ENCODE measurements around the gene PLB1.

PLB1 gene

GRCh38 chr2:28626376-28626775 lies 130.5 kb downstream of the PLB1 start:
- no peak for DNase-seq (ENCODE audit: low read depth, low spot score)

GRCh38 chr2:28626891-28627421 lies 131.1 kb downstream of the PLB1 start:
- no peak for DNase-seq (ENCODE audit: low read depth, low spot score)

GRCh38 chr2:28627722-28628480 lies 132.0 kb downstream of the PLB1 start:
- DNase-seq (ENCODE audit: low read depth, low spot score): no peak

GRCh38 chr2:28628506-28628905 lies 132.6 kb downstream of the PLB1 start:
- no peak for DNase-seq (ENCODE audit: low read depth, low spot score)

- no peak for DNase-seq (ENCODE audit: low read depth, low spot score)
These were observed 133.1 kb downstream of the PLB1 start for GRCh38 chr2:28628987-28629386.

GRCh38 chr2:28629910-28630309 lies 134.1 kb downstream of the PLB1 start:
- DNase-seq (ENCODE audit: low read depth, low spot score): no peak

- no peak for DNase-seq (ENCODE audit: low read depth, low spot score)
These were observed 134.5 kb downstream of the PLB1 start for GRCh38 chr2:28630341-28630740.

GRCh38 chr2:28631514-28632206 lies 135.8 kb downstream of the PLB1 start:
- no peak for DNase-seq (ENCODE audit: low read depth, low spot score)

- DNase-seq (ENCODE audit: low read depth, low spot score): no peak
These were observed 136.9 kb downstream of the PLB1 start for GRCh38 chr2:28632791-28633190.

- DNase-seq (ENCODE audit: low read depth, low spot score): no peak
These were observed 137.3 kb downstream of the PLB1 start for GRCh38 chr2:28633204-28633603.

- DNase-seq (ENCODE audit: low read depth, low spot score): no peak
These were observed 137.9 kb downstream of the PLB1 start for GRCh38 chr2:28633746-28634145.

GRCh38 chr2:28635191-28635611 lies 139.3 kb downstream of the PLB1 start:
- DNase-seq (ENCODE audit: low read depth, low spot score): no peak

GRCh38 chr2:28636491-28636890 lies 140.6 kb downstream of the PLB1 start:
- DNase-seq (ENCODE audit: low read depth, low spot score): no peak

GRCh38 chr2:28637066-28638047 lies 141.5 kb downstream of the PLB1 start:
- DNase-seq (ENCODE audit: low read depth, low spot score): no peak

- no peak for DNase-seq (ENCODE audit: low read depth, low spot score)
These were observed 142.2 kb downstream of the PLB1 start for GRCh38 chr2:28638102-28638501.

GRCh38 chr2:28639092-28639691 lies 143.3 kb downstream of the PLB1 start:
- DNase-seq (ENCODE audit: low read depth, low spot score): no peak

GRCh38 chr2:28639836-28640235 lies 144.0 kb downstream of the PLB1 start:
- no peak for DNase-seq (ENCODE audit: low read depth, low spot score)

GRCh38 chr2:28640260-28640907 lies 144.5 kb downstream of the PLB1 start:
- DNase-seq (ENCODE audit: low read depth, low spot score): no peak

GRCh38 chr2:28640908-28641300 lies 145.0 kb downstream of the PLB1 start:
- DNase-seq (ENCODE audit: low read depth, low spot score): no peak

- no peak for DNase-seq (ENCODE audit: low read depth, low spot score)
These were observed 146.9 kb downstream of the PLB1 start for GRCh38 chr2:28642796-28643195.

- DNase-seq (ENCODE audit: low read depth, low spot score): no peak
These were observed 147.5 kb downstream of the PLB1 start for GRCh38 chr2:28643327-28643726.

Measured in activated CD4-positive, CD25-positive, alpha-beta regulatory T cell treated with anti-CD3 and anti-CD28 coated beads, Interleukin-2, amount 50 U/mL, for 16 hours (primary cell).